ENCODE results near the gene TFF1.

The TFF1 gene

DNA sequence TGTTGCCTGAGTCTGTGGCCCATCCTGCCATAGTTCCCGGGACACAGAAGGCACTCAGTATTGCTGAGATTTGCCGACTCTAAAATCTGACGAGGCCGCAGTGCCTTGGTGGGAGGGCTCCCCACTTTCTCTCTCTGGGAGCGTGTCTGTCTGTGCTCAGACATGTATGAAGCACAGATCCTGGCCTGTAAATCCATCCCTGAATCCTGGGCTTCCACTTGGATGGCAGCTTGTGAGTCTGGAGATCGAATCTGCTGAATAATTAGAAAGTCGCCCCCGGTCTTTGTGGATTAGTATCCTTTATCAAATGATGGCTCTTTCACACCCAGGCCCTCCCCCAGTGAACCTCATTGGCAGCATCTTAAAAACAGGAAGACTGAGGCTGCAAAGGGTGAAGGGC lies 47.7 kb upstream of the TFF1 start:
- Histone ChIP-seq H3K9me2 (replicated peaks; ENCODE audit: low read depth, low read length) (no peaks in the 10 kb centered on the region), H3F3A (ENCODE audit: low read depth) (no peaks in the 10 kb centered on the region), H3K4me1 (ENCODE audit: insufficient read depth, low read length, poor library complexity, severe bottlenecking) (peaks cover 28% of the 10 kb centered on the region), H3K36me3 (ENCODE audit: insufficient read depth, low read length) (peaks cover 25% of the 10 kb centered on the region; the same call in 1 of the 2 replicates), H3K4me3 (ENCODE audit: low read length, poor library complexity, severe bottlenecking) (no peak overlapping the region), H3K4me2 (ENCODE audit: low read depth, low read length, poor library complexity, severe bottlenecking) (no peak overlapping the region), H3K79me2 (ENCODE audit: insufficient read depth, low read length) (peaks cover 7% of the 10 kb centered on the region; the same call in 1 of the 2 replicates), H3K27me3 (ENCODE audit: insufficient read depth, low read length, poor library complexity, severe bottlenecking) (no peaks in the 10 kb centered on the region), H4K20me1 (ENCODE audit: insufficient read depth, low read length, poor library complexity, severe bottlenecking) (no peaks in the 10 kb centered on the region), H2AFZ (ENCODE audit: low read length) (no peak overlapping the region), H3K9me3 (ENCODE audit: insufficient read depth, low read depth, low read length) (no peaks in the 10 kb centered on the region), H3K9ac (ENCODE audit: low read depth, low read length, poor library complexity, severe bottlenecking) (no peak overlapping the region)
- TF ChIP-seq, protein P1, sequence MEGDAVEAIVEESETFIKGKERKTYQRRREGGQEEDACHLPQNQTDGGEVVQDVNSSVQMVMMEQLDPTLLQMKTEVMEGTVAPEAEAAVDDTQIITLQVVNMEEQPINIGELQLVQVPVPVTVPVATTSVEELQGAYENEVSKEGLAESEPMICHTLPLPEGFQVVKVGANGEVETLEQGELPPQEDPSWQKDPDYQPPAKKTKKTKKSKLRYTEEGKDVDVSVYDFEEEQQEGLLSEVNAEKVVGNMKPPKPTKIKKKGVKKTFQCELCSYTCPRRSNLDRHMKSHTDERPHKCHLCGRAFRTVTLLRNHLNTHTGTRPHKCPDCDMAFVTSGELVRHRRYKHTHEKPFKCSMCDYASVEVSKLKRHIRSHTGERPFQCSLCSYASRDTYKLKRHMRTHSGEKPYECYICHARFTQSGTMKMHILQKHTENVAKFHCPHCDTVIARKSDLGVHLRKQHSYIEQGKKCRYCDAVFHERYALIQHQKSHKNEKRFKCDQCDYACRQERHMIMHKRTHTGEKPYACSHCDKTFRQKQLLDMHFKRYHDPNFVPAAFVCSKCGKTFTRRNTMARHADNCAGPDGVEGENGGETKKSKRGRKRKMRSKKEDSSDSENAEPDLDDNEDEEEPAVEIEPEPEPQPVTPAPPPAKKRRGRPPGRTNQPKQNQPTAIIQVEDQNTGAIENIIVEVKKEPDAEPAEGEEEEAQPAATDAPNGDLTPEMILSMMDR (conservative IDR thresholded peaks at IDR 0.05; ENCODE audit: low read length), result no peak
- no peak for TF ChIP-seq EZH2phosphoT487 (IDR thresholded peaks at IDR 0.05; ENCODE audit: borderline replicate concordance)

DNA sequence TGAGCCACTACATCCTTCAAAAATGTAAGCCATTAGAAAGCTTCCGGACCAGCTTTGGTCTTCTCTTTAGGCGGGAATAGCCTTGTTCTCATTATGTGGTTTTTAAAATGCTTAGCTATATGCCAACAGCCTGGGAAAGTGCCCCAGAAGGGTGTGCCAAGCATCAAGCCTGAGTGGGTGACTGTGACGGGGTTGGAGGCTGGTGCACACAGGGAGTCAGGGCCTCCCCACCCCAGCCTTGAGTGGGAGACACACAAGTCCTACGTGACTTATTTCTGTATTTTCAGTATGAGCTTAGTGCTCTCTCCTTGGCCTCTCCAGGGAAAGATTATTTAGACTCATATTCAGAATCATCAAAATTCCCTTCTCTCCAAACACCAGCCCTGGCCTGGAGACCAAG lies 47.2 kb upstream of the TFF1 start:
- Histone ChIP-seq H2AFZ (ENCODE audit: low read length) (no peak overlapping the region), H3K4me2 (ENCODE audit: low read depth, low read length, poor library complexity, severe bottlenecking) (no peak overlapping the region)
- no peak for TF ChIP-seq EZH2phosphoT487 (IDR thresholded peaks at IDR 0.05; ENCODE audit: borderline replicate concordance)
- TF ChIP-seq, protein P1 (conservative IDR thresholded peaks at IDR 0.05; ENCODE audit: low read length), result no peak

DNA sequence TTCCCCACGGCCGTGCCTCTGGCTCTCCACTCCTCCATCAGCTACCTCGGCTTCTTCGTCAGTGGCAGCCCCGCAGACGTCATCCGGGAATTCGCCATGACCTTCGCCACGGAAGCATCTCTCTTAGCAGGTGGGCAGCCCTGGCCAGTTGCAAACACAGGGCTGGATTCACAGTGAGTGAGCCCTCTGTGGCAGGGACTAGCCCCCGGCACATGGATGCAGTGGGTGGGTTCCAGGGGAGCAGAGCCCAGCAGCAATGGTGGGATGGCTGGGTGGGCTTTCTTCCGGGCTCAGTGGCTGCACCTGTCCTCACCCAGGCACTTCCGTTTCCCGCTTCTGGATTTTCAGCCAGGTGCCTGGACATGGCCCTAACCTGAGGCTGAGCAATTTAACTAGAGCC lies 46.8 kb upstream of the TFF1 start:
- H3K9ac ChIP-seq (ENCODE audit: low read depth, low read length, poor library complexity, severe bottlenecking), result no peak overlapping the region
- H3K27me3 ChIP-seq (ENCODE audit: insufficient read depth, low read length, poor library complexity, severe bottlenecking), result no peaks in the 10 kb centered on the region
- H3K79me2 ChIP-seq (ENCODE audit: insufficient read depth, low read length), result peaks cover 14% of the 10 kb centered on the region; the same call in 1 of the 2 replicates
- TF ChIP-seq, protein P1 (conservative IDR thresholded peaks at IDR 0.05; ENCODE audit: low read length), result no peak
- no peak for TF ChIP-seq EZH2phosphoT487 (IDR thresholded peaks at IDR 0.05; ENCODE audit: borderline replicate concordance)
- H3K9me3 ChIP-seq (ENCODE audit: insufficient read depth, low read depth, low read length), result no peaks in the 10 kb centered on the region
- H3K4me1 ChIP-seq (ENCODE audit: insufficient read depth, low read length, poor library complexity, severe bottlenecking), result peaks cover 34% of the 10 kb centered on the region
- peaks cover 15% of the 10 kb centered on the region; the same call in 1 of the 2 replicates for H3K36me3 ChIP-seq (ENCODE audit: insufficient read depth, low read length)
- H3K4me3 ChIP-seq (ENCODE audit: low read length, poor library complexity, severe bottlenecking), result no peak overlapping the region
- no peaks in the 10 kb centered on the region for H4K20me1 ChIP-seq (ENCODE audit: insufficient read depth, low read length, poor library complexity, severe bottlenecking)
- no peaks in the 10 kb centered on the region for H3F3A ChIP-seq (ENCODE audit: low read depth)
- H2AFZ ChIP-seq (ENCODE audit: low read length), result no peak overlapping the region
- no peak overlapping the region for H3K4me2 ChIP-seq (ENCODE audit: low read depth, low read length, poor library complexity, severe bottlenecking)
- H3K9me2 ChIP-seq (replicated peaks; ENCODE audit: low read depth, low read length), result no peaks in the 10 kb centered on the region

More for the DNA sequence above, 47.2 kb upstream of the TFF1 start:
- Histone ChIP-seq H3F3A (ENCODE audit: low read depth) (no peaks in the 10 kb centered on the region), H3K27me3 (ENCODE audit: insufficient read depth, low read length, poor library complexity, severe bottlenecking) (no peaks in the 10 kb centered on the region), H3K79me2 (ENCODE audit: insufficient read depth, low read length) (peaks cover 10% of the 10 kb centered on the region; the same call in 1 of the 2 replicates), H3K4me3 (ENCODE audit: low read length, poor library complexity, severe bottlenecking) (no peak overlapping the region), H3K9me2 (replicated peaks; ENCODE audit: low read depth, low read length) (no peaks in the 10 kb centered on the region), H4K20me1 (ENCODE audit: insufficient read depth, low read length, poor library complexity, severe bottlenecking) (no peaks in the 10 kb centered on the region), H3K36me3 (ENCODE audit: insufficient read depth, low read length) (peaks cover 19% of the 10 kb centered on the region; the same call in 1 of the 2 replicates), H3K9me3 (ENCODE audit: insufficient read depth, low read depth, low read length) (no peaks in the 10 kb centered on the region), H3K9ac (ENCODE audit: low read depth, low read length, poor library complexity, severe bottlenecking) (no peak overlapping the region), H3K4me1 (ENCODE audit: insufficient read depth, low read length, poor library complexity, severe bottlenecking) (peaks cover 30% of the 10 kb centered on the region)

Data from Loucy (cell line).